Stimulated activated CD4-positive, alpha-beta T cell treated with anti-CD3 and anti-CD28 coated beads, Interleukin-4, amount 100 ng/mL, for 1 hour (primary cell): ENCODE results near the gene RAB37.
A peak's percentile ranks its signal among the peaks of the same experiment; 100 is the strongest.

Experiments used
- DNase-seq: peaks from one replicate; pipeline ENCODE4 v3.0.0-alpha.2; 2020

Gene RAB37

GRCh38 chr17:74764751-74765286, 27.8 kb downstream of the RAB37 start:
- no peak for DNase-seq

DNA sequence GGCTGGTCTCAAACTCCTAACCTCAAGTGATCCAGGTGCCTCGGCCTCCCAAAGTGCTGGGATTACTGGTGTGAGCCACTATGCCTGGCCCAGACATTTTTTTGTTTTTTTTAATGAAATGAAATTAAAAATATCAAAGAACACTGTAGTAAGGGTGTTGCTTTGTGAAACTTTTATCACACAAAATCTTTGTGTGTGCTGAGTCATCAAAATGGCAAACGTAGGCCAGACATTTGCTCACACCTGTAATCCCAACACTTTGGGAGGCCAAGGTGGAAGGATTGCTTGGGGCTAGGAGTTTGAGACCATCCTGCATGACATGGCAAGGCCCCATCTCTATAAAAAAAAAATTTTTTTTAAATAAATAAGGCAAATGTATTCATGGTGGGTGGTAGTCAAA, 29.4 kb downstream of the RAB37 start:
- DNase-seq, result no peak

GRCh38 chr17:74767111-74767516, 30.1 kb downstream of the RAB37 start:
- DNase-seq, result no peak

GRCh38 chr17:74768069-74768762, 31.2 kb downstream of the RAB37 start:
- no peak for DNase-seq

DNA sequence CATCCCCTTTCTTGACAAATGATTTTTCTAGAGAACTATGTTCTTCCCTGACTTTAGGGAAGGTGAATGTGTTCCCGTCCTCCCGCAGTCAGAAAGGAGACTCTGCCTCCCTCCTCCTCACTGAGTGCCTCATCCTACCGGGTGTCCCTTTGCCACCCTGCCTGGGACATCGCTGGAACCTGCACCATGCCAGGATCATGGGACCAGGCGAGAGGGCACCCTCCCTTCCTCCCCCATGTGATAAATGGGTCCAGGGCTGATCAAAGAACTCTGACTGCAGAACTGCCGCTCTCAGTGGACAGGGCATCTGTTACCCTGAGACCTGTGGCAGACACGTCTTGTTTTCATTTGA, 31.7 kb downstream of the RAB37 start:
- no peak for DNase-seq

DNA sequence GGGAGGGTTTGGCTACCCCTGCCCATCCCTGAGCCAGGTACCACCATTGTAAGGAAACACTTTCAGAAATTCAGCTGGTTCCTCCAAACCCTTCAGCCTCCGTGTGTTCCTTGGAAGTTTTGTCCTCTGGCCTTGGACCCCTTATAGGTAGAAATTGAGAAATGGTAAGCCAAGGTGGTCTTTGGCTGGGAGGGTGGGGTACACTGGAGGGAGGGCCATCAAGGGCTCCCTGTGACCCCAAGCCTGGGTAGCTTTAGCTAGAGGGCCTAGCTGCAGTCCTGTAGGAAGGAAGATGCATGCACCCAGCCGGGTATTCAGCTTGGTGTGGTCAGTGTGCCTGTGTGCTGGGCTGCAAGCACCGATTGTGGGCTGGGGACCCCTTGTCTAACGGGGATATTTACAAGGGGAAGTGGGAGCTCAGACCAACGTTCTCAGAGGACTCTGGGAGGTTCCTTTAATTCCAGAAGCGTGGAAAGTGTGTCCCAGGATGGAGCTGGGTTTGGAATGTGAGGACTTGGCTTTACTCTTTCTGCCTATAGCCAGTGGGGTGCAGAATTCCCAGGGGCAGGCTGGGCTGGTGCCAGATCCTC, 32.3 kb downstream of the RAB37 start:
- DNase-seq, result no peak

DNA sequence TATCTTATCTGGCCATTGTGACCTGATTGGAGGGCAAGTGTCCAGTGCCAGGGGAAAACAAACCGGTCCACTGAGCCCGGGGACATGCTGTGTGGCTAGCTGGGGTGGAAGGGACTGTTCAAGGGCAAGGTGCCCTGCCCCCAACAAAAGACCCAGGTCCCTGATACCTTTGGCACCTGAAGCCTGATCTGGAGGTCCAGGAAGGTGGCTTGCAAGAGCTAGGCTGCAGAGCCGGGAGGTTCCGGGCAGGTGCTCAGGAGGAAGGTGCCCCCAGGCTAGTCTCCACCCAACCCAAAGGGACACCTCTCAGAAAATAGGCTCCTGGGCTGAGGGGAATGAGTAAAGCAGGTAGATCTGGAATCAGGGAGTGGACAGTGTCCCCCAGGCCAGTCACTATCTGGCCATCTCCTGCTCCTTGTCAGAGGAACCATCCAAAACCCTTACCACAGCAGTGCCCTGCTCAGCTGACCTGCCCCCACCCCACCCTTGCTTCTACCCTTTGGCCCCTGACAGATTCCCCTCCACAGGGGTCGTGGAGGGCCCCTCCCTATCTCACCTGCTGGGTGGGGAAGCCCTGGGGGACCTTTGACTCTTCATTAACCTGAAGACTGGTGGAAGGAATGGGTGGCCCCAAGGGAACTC, 32.9 kb downstream of the RAB37 start:
- no peak for DNase-seq

DNA sequence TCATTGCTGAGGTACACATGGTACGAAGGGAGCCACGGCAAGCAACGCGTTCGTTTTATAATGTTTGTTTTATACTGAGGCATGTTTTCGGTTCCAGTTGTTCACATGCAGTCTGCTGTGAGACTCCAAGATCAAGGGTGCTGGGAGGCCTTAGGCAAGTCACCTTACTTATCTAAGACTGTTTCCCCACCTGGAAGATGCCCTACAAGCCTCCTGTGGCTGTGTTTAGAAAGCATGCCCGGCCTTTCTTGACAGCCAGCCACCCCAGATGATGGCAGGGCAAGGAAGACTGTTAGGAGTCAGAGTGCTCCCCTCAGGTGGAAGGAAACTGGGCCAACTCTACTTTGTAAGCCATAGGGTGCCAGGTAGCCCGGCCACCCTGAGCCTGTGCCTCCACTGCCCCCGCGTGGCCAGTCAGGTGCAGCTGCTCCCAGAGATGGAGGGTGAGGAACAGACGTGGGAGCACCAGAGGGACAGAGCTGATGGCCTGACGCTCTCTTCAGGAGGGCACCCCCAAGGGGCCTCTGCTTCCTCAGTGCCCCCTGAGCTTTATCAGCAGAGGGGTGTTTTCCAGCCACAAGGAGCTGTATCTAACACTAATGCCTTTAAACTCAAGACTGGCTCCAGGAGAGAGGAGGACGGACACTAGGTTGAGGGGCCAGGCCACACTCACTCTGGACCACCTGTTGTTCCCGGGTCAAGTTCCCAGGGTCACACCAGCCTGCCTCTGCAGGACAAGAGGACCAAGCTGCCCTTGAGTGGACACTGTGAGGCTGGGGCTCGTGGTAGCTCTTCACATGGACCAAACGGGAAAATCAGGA, 33.7 kb downstream of the RAB37 start:
- peak; percentile 77 for DNase-seq

GRCh38 chr17:74771319-74771914, 34.4 kb downstream of the RAB37 start:
- no peak for DNase-seq

GRCh38 chr17:74772053-74772452, 35.0 kb downstream of the RAB37 start:
- no peak for DNase-seq

DNA sequence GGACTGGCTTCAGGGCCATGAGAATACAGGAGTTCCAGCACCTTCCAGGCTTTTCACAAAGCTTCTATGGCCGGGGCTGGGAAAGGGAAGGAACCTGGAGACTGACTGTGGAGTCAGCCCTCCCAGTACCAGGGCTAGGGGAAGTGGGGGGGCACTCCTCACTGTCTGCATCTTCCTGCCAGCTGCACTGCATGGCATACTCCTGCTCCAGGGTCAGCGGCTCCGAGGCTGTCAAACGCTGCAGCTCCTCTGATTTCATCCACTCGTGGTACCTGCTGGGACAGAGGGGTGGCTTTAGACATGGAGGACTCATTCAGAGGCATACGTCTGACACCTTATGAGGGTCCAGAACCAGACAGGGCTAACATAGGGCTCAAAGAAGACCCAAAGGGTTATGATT, 36.4 kb downstream of the RAB37 start:
- DNase-seq, result no peak

GRCh38 chr17:74773871-74774286, 36.8 kb downstream of the RAB37 start:
- DNase-seq, result no peak

GRCh38 chr17:74775409-74776043, 38.5 kb downstream of the RAB37 start:
- no peak for DNase-seq

- peak; percentile 100 for DNase-seq
Measured at GRCh38 chr17:74776044-74776962, 39.2 kb downstream of the RAB37 start, which contains the start of gene NAT9. NAT9 (minus strand) TSS chr17:74776345; CDS start chr17:74775698, 647 bp downstream.

DNA sequence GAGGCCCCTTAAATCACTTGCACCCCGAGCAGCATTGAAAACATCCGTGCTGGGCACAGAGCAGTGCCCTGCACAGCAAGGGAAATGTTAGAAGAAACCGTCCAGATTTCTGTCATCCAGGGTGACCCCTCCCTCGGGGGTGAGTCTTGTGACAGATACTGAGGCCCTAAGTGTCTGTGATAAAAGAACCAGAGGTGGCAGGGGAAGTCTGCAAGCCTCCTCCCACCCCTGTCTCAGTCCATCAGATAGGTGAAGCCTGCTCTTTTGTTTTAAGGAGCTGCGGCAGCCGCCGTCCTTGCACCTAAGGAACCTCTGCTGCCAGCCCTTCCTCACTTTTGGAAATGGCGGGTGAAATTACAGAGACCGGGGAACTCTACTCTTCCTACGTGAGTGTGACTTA, 39.9 kb downstream of the RAB37 start:
- no peak for DNase-seq

DNA sequence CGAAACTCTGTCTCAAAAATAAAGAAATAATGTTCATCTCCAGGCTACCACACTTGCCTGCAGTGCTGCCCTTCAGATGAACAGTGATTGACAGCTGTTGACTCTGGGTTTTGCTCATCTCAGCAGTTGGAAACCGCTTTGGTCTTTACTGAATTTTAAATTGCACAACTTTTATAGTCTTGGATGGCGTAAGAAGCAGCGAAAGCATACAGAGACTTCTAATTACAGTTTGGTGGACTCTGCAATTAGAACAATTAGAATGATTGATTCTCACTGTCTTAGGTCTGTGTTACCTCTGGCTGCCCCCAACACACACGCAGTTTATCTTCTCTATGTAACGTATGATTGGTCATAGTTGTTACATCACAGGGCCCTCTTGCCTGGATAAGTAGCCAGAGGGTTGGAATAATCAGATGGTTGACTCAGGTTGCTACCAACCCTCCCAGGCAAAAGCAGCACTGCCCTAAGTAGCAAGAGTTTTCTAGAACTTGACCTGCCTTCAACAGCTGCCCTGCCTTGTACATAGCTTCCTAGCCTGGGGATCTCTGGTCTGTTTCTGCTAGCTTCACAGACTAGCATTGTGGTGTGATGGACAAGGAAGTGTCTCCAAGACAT, 41.0 kb downstream of the RAB37 start:
- DNase-seq, result no peak

- no peak for DNase-seq
Measured at GRCh38 chr17:74778960-74779359, 41.9 kb downstream of the RAB37 start.

- no peak for DNase-seq
Measured at GRCh38 chr17:74779501-74779900, 42.4 kb downstream of the RAB37 start.

DNA sequence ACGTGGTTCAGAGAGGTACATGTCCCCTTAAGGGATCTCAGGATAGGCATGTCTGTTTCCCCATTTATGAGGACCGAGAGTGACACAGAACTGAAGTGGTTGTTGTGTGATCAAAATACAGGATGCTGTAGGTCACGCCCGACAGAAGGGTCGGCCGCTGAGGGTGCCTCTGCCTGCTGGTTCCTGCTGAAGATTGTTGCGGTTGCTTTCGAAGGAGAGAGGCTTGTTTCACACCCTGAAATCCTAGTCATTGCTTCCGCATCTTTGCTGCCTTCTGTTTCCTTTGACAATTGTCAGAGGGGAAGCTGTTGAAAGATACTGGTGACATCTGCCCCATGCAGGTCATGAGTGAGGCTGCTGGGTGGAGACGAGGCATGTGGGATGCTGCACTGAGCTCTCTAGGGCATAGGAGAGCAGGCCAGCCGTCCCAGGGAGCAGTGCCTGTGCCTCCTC, 42.9 kb downstream of the RAB37 start:
- peak; percentile 34 for DNase-seq

- DNase-seq, result no peak
Measured at GRCh38 chr17:74780443-74781238, 43.6 kb downstream of the RAB37 start.
